ENCODE data around the gene COL23A1.

GRCh38 chr5:178312880-178313282, 277.3 kb downstream of the COL23A1 start:
- TF ChIP-seq ZNF124 (CRISPR knock-in tag; IDR thresholded peaks at IDR 0.05) (no peak), GABPA (IDR thresholded peaks at IDR 0.05; ENCODE audit: low read depth, low read length) (no peak), GABPA (CRISPR knock-in tag; IDR thresholded peaks at IDR 0.05; ENCODE audit: low read depth) (no peak), MBD4 (IDR thresholded peaks at IDR 0.05; ENCODE audit: borderline replicate concordance, low read length) (no peak), POLR2AphosphoS5 (IDR thresholded peaks at IDR 0.05; ENCODE audit: low read depth, low read length) (no peak), PHF8 (CRISPR knock-in tag; IDR thresholded peaks at IDR 0.05) (no peak), JUN (CRISPR knock-in tag; IDR thresholded peaks at IDR 0.05) (no peak), NCOR1 (IDR thresholded peaks at IDR 0.05; ENCODE audit: borderline replicate concordance, low read length) (no peak)
- TF ChIP-seq, protein P1, sequence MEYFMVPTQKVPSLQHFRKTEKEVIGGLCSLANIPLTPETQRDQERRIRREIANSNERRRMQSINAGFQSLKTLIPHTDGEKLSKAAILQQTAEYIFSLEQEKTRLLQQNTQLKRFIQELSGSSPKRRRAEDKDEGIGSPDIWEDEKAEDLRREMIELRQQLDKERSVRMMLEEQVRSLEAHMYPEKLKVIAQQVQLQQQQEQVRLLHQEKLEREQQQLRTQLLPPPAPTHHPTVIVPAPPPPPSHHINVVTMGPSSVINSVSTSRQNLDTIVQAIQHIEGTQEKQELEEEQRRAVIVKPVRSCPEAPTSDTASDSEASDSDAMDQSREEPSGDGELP (IDR thresholded peaks at IDR 0.05; ENCODE audit: borderline replicate concordance, low read depth): no peak
- TF ChIP-seq, protein P2, sequence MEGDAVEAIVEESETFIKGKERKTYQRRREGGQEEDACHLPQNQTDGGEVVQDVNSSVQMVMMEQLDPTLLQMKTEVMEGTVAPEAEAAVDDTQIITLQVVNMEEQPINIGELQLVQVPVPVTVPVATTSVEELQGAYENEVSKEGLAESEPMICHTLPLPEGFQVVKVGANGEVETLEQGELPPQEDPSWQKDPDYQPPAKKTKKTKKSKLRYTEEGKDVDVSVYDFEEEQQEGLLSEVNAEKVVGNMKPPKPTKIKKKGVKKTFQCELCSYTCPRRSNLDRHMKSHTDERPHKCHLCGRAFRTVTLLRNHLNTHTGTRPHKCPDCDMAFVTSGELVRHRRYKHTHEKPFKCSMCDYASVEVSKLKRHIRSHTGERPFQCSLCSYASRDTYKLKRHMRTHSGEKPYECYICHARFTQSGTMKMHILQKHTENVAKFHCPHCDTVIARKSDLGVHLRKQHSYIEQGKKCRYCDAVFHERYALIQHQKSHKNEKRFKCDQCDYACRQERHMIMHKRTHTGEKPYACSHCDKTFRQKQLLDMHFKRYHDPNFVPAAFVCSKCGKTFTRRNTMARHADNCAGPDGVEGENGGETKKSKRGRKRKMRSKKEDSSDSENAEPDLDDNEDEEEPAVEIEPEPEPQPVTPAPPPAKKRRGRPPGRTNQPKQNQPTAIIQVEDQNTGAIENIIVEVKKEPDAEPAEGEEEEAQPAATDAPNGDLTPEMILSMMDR (CRISPR knock-in tag; IDR thresholded peaks at IDR 0.05): no peak
